Measurements from ENCODE around the gene LTB4R.

Gene LTB4R

DNA sequence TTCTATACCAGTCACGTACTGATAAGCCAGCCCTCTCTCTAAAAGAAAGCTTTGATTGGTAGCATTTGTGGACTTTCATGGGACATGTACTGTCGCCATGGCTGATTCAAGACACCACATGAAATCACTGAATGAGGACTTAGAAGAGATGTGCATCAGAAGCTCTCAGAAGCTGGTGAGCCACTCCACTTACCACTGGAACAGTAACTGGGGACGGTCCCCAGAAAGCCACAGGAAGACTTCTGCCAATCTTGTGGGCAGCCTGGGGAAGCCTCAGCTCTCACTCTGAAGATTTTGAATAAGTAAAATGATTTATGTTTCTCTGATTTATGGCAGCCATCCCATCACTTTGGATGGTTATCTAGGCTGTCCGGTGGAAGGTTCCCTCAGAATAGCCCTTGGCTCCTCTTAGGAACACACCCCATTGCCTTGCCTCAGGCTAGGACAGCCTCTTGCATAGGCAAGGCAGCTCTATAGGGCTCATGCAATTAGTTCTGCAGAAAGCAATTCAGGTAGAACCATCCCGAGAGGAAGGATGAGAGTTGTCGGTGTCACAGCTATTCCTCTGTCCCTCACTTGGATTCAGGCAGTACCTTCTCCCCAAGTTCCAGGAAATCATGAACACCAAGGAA is 21.5 kb upstream of the LTB4R start:
- H3K4me3 ChIP-seq (ENCODE audit: low read length) = no peak overlapping the region
- H3K4me1 ChIP-seq (ENCODE audit: low read length) = peaks cover 31% of the 10 kb centered on the region
- peaks cover 13% of the 10 kb centered on the region for H3K27me3 ChIP-seq (ENCODE audit: low read depth, low read length)
- H3K9ac ChIP-seq (ENCODE audit: low read length) = no peak overlapping the region
- H3K79me2 ChIP-seq (ENCODE audit: low read length) = no peaks in the 10 kb centered on the region
- H3K9me3 ChIP-seq (ENCODE audit: insufficient read depth, low read length) = no peaks in the 10 kb centered on the region
- peaks cover 24% of the 10 kb centered on the region for H4K20me1 ChIP-seq (ENCODE audit: insufficient read depth, low read length)
- H3K4me2 ChIP-seq (ENCODE audit: low read length) = peak overlapping the region; percentile 49
- peaks cover 14% of the 10 kb centered on the region for H3K36me3 ChIP-seq (replicated peaks; ENCODE audit: low read depth, low read length)
- H2AFZ ChIP-seq (ENCODE audit: low read depth, low read length) = no peak overlapping the region
- no peak for TF ChIP-seq EZH2phosphoT487 (IDR thresholded peaks at IDR 0.05; ENCODE audit: low read depth)
- no peak for TF ChIP-seq CTCF (IDR thresholded peaks at IDR 0.05; ENCODE audit: low read depth, low read length)
- H3K27ac ChIP-seq (ENCODE audit: low read length) = no peak overlapping the region

DNA sequence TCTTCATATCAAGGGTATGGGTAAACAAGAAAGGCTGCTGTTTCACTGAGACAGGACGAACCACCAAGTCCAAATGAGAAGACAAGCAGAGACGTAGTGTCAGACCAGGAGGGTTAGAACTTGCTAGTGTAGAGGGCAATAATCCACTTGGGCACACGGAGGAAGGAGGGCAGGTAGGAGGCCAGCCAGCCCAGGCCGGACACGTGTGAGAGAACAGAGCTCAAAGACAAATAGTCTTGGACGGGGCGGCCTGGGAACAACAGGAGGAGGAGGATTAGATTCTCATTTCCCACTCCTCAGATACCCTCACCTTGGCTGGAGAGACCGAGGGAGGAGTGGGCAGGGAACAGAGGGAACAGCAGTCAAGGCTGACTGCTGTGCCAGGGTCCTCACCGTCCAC is 20.6 kb upstream of the LTB4R start:
- no peak overlapping the region for H2AFZ ChIP-seq (ENCODE audit: low read depth, low read length)
- H3K4me2 ChIP-seq (ENCODE audit: low read length) = no peak overlapping the region
- H3K27me3 ChIP-seq (ENCODE audit: low read depth, low read length) = peaks cover 13% of the 10 kb centered on the region
- H3K79me2 ChIP-seq (ENCODE audit: low read length) = no peaks in the 10 kb centered on the region
- H3K4me3 ChIP-seq (ENCODE audit: low read length) = no peak overlapping the region
- H4K20me1 ChIP-seq (ENCODE audit: insufficient read depth, low read length) = peaks cover 24% of the 10 kb centered on the region
- TF ChIP-seq EZH2phosphoT487 (IDR thresholded peaks at IDR 0.05; ENCODE audit: low read depth) = no peak
- TF ChIP-seq CTCF (IDR thresholded peaks at IDR 0.05; ENCODE audit: low read depth, low read length) = no peak
- H3K9ac ChIP-seq (ENCODE audit: low read length) = no peak overlapping the region
- no peaks in the 10 kb centered on the region for H3K9me3 ChIP-seq (ENCODE audit: insufficient read depth, low read length)
- H3K27ac ChIP-seq (ENCODE audit: low read length) = no peak overlapping the region
- peaks cover 17% of the 10 kb centered on the region for H3K36me3 ChIP-seq (replicated peaks; ENCODE audit: low read depth, low read length)
- H3K4me1 ChIP-seq (ENCODE audit: low read length) = peaks cover 31% of the 10 kb centered on the region

DNA sequence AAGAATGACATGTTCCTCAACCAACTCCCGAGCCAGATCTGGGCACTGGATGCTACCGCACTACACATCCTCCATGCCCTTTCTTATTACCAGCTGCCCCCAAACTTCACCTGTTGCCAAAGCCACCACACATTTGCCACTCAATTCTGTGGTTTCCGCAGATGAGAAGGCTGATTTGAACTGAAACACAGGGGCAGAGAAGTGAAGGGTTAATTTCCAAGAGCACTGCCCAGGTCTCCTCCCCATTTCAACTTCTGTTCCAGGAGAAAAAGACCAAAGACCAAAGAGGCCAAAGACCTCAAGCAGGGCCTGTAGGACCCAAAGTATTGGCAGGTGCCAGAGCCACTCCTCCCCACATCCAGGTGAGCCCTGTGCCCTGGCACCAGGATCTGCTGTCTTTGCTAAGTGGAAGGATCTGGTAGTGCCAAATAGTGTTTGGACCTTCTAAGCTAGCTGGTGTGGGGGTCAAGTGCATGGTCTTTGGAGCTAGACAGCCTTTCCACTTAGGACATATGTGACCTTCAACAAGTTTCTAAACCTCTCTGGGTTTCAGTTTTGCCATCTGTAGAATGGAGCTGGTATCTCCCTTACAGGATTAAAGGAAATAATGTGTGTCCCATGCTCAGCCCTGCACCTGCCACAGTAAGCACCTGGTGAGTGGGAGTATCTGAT is 19.7 kb upstream of the LTB4R start:
- Histone ChIP-seq H2AFZ (ENCODE audit: low read depth, low read length) (no peak overlapping the region), H3K4me2 (ENCODE audit: low read length) (peak overlapping the region; percentile 35), H3K4me3 (ENCODE audit: low read length) (no peak overlapping the region), H3K79me2 (ENCODE audit: low read length) (no peaks in the 10 kb centered on the region), H3K9me3 (ENCODE audit: insufficient read depth, low read length) (no peaks in the 10 kb centered on the region), H4K20me1 (ENCODE audit: insufficient read depth, low read length) (peaks cover 24% of the 10 kb centered on the region), H3K27ac (ENCODE audit: low read length) (no peak overlapping the region), H3K4me1 (ENCODE audit: low read length) (peaks cover 33% of the 10 kb centered on the region), H3K36me3 (replicated peaks; ENCODE audit: low read depth, low read length) (peaks cover 21% of the 10 kb centered on the region), H3K27me3 (ENCODE audit: low read depth, low read length) (peaks cover 13% of the 10 kb centered on the region), H3K9ac (ENCODE audit: low read length) (no peak overlapping the region)
- TF ChIP-seq CTCF (IDR thresholded peaks at IDR 0.05; ENCODE audit: low read depth, low read length) (no peak), EZH2phosphoT487 (IDR thresholded peaks at IDR 0.05; ENCODE audit: low read depth) (no peak)

DNA sequence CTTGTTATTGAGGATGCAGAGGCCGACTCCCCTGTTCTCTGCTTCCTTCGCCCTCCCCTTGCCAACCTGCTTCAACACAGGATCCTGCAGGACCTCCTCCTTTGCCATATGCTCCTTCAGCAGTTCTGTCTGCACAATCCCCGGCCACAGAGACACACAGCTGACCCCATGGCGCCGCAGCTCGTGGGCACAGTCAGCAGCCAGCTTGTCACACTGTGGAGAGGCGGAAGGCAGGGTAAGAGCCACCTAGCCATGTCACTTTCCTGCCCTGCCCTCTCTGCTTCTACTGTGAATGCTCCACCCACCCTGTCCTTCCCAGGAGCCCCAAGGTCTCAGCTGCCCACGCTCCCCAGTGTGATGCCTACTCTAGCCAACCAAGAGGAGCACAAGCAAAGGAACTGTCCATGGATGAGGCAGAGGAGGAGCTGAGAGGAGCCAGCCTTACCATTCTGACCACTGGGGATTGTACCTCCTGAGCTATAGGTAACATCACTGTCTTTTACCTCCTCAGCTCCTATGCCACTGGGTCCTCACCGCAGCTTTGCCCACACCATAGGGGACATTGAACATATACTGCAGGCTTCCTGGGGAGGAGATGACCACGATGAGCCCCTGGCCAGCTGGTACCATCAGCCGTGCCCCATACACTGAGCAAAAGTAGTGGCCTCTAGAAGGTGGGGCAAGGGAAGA is 19.0 kb upstream of the LTB4R start:
- Histone ChIP-seq H3K36me3 (replicated peaks; ENCODE audit: low read depth, low read length) (peaks cover 21% of the 10 kb centered on the region), H3K4me2 (ENCODE audit: low read length) (no peak overlapping the region)
- TF ChIP-seq CTCF (IDR thresholded peaks at IDR 0.05; ENCODE audit: low read depth, low read length) = no peak
- no peak for TF ChIP-seq EZH2phosphoT487 (IDR thresholded peaks at IDR 0.05; ENCODE audit: low read depth)

More for the DNA sequence above, 19.0 kb upstream of the LTB4R start:
- Histone ChIP-seq H3K4me1 (ENCODE audit: low read length) (peaks cover 39% of the 10 kb centered on the region), H3K27me3 (ENCODE audit: low read depth, low read length) (peaks cover 11% of the 10 kb centered on the region), H3K4me3 (ENCODE audit: low read length) (no peak overlapping the region), H4K20me1 (ENCODE audit: insufficient read depth, low read length) (peaks cover 24% of the 10 kb centered on the region), H2AFZ (ENCODE audit: low read depth, low read length) (no peak overlapping the region), H3K79me2 (ENCODE audit: low read length) (no peaks in the 10 kb centered on the region), H3K9me3 (ENCODE audit: insufficient read depth, low read length) (no peaks in the 10 kb centered on the region), H3K27ac (ENCODE audit: low read length) (no peak overlapping the region), H3K9ac (ENCODE audit: low read length) (no peak overlapping the region)

Measured in OCI-LY3 (cell line).